Natural killer cell (primary cell): Measurements from ENCODE around the gene VWC2L. TPM values are rescaled to one million over a fixed set of nuclear protein-coding genes. Genes with fewer than 3 reads are reported as not detected.

ENCODE experiments used
- ATAC-seq, 3 donors: fragments of 150-1000 bp in 2 of 3; fragments of 200-7000 bp in 1 of 3; cut with Tn5 transposase; 1 replicate in 1 of 3; 2 replicates in 2 of 3; pipeline ENCODE4 v1.10.0; 2021; ENCODE audit warnings: mild to moderate bottlenecking in 2 of 3, moderate library complexity in 2 of 3
- DNase-seq, 2 donors: peaks; one replicate each; pipeline versions ENCODE4 v3.0.0 to v3.0.0-alpha.2; 2013 to 2021; ENCODE audit warnings: mixed read lengths in 1 of 2
- H3K27ac ChIP-seq: one replicate; pipeline ENCODE4 v1.5.1; 2013; ENCODE audit warnings: mild to moderate bottlenecking, low read length
- H3K27me3 ChIP-seq: one replicate; pipeline ENCODE4 v1.6.1; 2013; ENCODE audit warnings: low read length; ENCODE audit not compliant: control insufficient read depth, insufficient read depth
- H3K36me3 ChIP-seq: one replicate; pipeline ENCODE4 v1.6.1; 2013; ENCODE audit warnings: low read length; ENCODE audit not compliant: control insufficient read depth, insufficient read depth
- H3K4me1 ChIP-seq: one replicate; pipeline ENCODE4 v1.6.1; 2013; ENCODE audit warnings: low read length; ENCODE audit not compliant: control insufficient read depth, insufficient read depth
- H3K4me3 ChIP-seq: one replicate; pipeline ENCODE4 v1.5.1; 2013; ENCODE audit warnings: low read length
- H3K9me3 ChIP-seq: one replicate; pipeline ENCODE4 v1.6.1; 2013; ENCODE audit warnings: low read length; ENCODE audit not compliant: control insufficient read depth, insufficient read depth
- H3K27ac Mint-ChIP-seq, 2 donors: one replicate each; pipeline ENCODE4 v1.8.0; 2022; ENCODE audit warnings: mild to moderate bottlenecking in 2 of 2, mixed read lengths in 2 of 2, moderate library complexity in 1 of 2
- H3K27me3 Mint-ChIP-seq, 2 donors: one replicate each; pipeline ENCODE4 v1.8.0; 2022; ENCODE audit warnings: low read depth in 2 of 2, mixed read lengths in 2 of 2
- H3K36me3 Mint-ChIP-seq: one replicate; pipeline ENCODE4 v1.8.0; 2022; ENCODE audit warnings: mixed read lengths
- H3K4me1 Mint-ChIP-seq, 2 donors: one replicate each; pipeline ENCODE4 v1.8.0; 2022; ENCODE audit warnings: mixed read lengths in 2 of 2
- H3K4me3 Mint-ChIP-seq: one replicate; pipeline ENCODE4 v1.8.0; 2022; ENCODE audit warnings: mild to moderate bottlenecking, moderate library complexity, mixed read lengths
- H3K9me3 Mint-ChIP-seq, 2 donors: one replicate each; pipeline ENCODE4 v1.8.0; 2022; ENCODE audit warnings: mixed read lengths in 2 of 2
- WGBS: methylation state at CpG from one replicate; pipeline ENCODE4 v1.1.7; 2013; ENCODE audit warnings: missing lambda C conversion rate; ENCODE audit not compliant: insufficient coverage; 5-methylcytosine and 5-hydroxymethylcytosine counted together
- intact Hi-C: fragments of 100-400 bp; cut with micrococcal nuclease; formaldehyde crosslinking; loops from one replicate; pipeline ENCODE4 v1.14.2; 2022
- total RNA-seq, 4 donors: library from RNA; stranded (reverse); fragments of 120-200 nt in 1 of 4; gene quantifications; one replicate each; pipeline versions ENCODE4 v1.2.3 to v1.2.4, GENCODE V29; 2013 to 2022
- TF ChIP-seq, protein P1 (sequence below): fragments of 200-600 bp; IDR thresholded peaks from one replicate; pipeline ENCODE4 v1.8.0; 2022; ENCODE audit warnings: antibody characterized with exemption

Gene VWC2L
- total RNA-seq, 3 donors from 2014 or later (not counting 1 experiment from before 2014, with no cell fraction given) = not detected

DNA sequence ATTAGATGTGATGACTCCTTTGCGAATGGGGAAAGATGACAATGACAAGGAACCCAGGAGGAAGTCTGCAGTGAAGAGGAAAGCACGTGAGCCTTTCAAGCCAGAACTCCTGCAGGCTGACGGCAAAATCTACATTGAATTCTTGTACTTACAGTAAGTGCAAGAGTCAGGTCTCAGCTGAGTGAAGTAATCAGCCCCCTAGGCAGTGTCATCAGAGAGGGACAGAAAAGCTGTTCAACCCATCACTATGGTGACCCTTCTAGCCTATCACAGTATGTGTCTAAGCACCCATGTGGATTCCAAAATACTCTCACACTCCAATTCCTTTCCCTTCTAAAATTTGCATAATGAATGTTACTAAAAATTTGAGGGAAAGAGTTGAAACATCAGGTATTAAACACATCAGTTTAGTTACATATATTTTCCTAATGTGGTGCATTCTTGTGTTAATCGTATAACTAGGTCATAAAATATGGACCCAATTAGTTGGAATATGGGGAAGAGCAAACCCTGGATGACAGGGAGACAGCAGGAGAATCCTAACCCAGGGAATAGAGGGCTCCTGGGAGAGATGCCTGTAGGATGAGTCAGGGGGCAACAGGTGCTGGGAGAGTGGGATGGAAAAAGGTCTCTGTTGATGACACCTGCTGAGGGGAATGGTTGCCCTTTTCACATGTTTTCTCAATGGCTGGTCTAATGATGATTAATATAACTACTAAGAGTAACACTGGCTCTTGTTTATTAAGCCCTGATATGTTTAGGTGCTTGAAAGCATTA lies 39.5 kb downstream of the VWC2L start:
- H3K27ac ChIP-seq = no peak overlapping the region
- no peaks in the 10 kb centered on the region for H3K27me3 ChIP-seq
- no peaks in the 10 kb centered on the region for H3K27me3 Mint-ChIP-seq
- H3K9me3 ChIP-seq = no peaks in the 10 kb centered on the region
- no peak overlapping the region for H3K4me3 ChIP-seq
- ATAC-seq = no peak
- H3K36me3 Mint-ChIP-seq = no peaks in the 10 kb centered on the region
- TF ChIP-seq, protein P1, sequence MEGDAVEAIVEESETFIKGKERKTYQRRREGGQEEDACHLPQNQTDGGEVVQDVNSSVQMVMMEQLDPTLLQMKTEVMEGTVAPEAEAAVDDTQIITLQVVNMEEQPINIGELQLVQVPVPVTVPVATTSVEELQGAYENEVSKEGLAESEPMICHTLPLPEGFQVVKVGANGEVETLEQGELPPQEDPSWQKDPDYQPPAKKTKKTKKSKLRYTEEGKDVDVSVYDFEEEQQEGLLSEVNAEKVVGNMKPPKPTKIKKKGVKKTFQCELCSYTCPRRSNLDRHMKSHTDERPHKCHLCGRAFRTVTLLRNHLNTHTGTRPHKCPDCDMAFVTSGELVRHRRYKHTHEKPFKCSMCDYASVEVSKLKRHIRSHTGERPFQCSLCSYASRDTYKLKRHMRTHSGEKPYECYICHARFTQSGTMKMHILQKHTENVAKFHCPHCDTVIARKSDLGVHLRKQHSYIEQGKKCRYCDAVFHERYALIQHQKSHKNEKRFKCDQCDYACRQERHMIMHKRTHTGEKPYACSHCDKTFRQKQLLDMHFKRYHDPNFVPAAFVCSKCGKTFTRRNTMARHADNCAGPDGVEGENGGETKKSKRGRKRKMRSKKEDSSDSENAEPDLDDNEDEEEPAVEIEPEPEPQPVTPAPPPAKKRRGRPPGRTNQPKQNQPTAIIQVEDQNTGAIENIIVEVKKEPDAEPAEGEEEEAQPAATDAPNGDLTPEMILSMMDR = no peak
- no peaks in the 10 kb centered on the region for H3K4me1 ChIP-seq
- H3K4me1 Mint-ChIP-seq = no peaks in the 10 kb centered on the region
- no peak overlapping the region for H3K27ac Mint-ChIP-seq
- H3K9me3 Mint-ChIP-seq = peaks cover 0 to 7% of the 10 kb centered on the region in 2 donors
- no peaks in the 10 kb centered on the region for H3K36me3 ChIP-seq
- WGBS = 90% methylated on average over 4 of the region's 4 CpGs
- no peak for DNase-seq
- H3K4me3 Mint-ChIP-seq = no peak overlapping the region
- intact Hi-C loops = no loop called here

DNA sequence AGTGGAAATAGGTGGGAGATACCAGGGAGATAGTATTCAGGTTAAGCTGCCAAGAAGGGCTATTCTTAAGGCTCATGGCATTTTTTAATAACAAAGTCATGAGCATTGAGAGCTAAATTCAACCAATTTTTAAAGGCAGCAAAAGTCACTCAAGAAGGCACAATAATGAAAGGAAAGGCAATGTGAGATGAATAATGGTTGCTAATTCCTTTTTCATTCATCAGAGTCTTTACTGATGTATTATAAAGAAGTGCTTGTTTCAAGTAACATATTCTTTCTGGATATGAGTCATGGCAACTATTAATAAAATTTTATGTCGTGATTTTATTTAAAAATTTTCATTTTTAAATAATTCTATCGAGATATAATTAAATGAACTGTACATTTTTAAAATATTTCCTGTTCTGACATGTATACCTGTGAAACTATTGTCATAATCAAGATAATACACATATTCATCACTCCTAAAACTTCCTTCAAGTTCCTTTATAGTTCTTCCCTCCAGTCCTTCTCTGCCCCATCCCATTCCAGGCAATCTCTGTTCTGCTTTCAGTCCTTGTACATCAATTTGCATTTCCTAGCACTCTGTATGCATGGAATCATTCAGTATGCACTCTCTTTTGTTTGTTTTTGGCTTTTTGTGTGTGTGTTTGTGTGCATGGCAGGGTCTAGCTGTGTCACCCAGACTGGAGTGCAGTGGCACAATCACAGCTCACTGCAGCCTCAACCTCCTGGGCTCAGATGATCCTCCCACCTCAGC lies 40.8 kb downstream of the VWC2L start:
- H3K36me3 Mint-ChIP-seq = no peaks in the 10 kb centered on the region
- Histone ChIP-seq H3K27me3 (no peaks in the 10 kb centered on the region), H3K4me3 (no peak overlapping the region), H3K27ac (no peak overlapping the region), H3K36me3 (no peaks in the 10 kb centered on the region), H3K4me1 (no peaks in the 10 kb centered on the region), H3K9me3 (no peaks in the 10 kb centered on the region)
- H3K27me3 Mint-ChIP-seq = no peaks in the 10 kb centered on the region
- peaks cover 0 to 9% of the 10 kb centered on the region in 2 donors for H3K9me3 Mint-ChIP-seq
- no peak overlapping the region for H3K27ac Mint-ChIP-seq
- DNase-seq (no peak), ATAC-seq (no peak)
- no peak overlapping the region for H3K4me3 Mint-ChIP-seq
- TF ChIP-seq, protein P1 = no peak
- intact Hi-C loops = no loop called here
- no peaks in the 10 kb centered on the region for H3K4me1 Mint-ChIP-seq
- no CpG with 5 or more reads among the region's 2 CpGs for WGBS

DNA sequence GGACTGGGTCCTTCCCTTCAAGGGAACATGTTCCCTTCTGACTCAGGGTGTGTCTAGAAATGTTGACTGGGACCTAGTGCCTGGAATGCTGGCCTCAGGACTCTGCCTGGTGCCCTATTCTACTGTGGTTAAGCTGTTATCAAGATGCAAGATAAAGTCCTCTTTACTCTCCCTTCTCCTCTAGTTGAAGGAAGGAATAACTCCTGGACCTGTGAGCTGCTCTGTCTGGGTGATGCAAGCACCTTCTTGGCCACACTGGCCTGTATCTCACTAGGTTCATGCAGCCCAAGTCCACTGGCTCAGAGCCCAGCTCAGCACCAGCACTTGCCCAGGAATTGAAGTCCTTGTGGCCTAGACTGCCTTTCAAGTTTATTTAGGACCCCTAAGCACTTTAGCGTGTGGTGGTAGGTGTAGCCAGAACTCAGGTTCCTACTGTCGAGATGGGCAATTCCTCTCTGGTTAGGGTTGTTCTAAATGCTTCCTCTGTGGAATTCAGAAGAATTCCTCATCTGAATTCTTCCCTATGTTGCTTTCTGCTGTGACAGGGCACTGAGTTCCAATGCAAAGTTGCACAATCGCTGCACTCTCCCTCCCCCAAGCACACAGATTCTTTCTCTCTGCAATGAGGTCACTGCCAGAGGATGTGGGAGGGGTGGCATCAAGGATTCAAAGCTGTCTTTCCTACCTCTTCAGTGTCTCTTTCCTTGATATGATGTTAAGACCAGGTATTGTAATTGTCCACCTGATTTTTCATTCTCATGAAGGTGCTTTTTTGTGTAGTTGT lies 54.7 kb downstream of the VWC2L start:
- Histone ChIP-seq H3K27ac (no peak overlapping the region), H3K36me3 (no peaks in the 10 kb centered on the region), H3K9me3 (no peaks in the 10 kb centered on the region), H3K4me1 (no peaks in the 10 kb centered on the region), H3K27me3 (no peaks in the 10 kb centered on the region), H3K4me3 (no peak overlapping the region)
- DNase-seq (no peak), ATAC-seq (no peak)
- Mint-ChIP-seq H3K4me3 (no peak overlapping the region), H3K36me3 (no peaks in the 10 kb centered on the region), H3K27me3 (no peaks in the 10 kb centered on the region), H3K27ac (no peak overlapping the region), H3K9me3 (peaks cover 7 to 9% of the 10 kb centered on the region in 2 donors), H3K4me1 (no peaks in the 10 kb centered on the region)
- 85% methylated on average over 2 of the region's 3 CpGs for WGBS
- intact Hi-C loops = no loop called here
- TF ChIP-seq, protein P1 = no peak
